ENCODE results near the gene RUNX1.

DNA sequence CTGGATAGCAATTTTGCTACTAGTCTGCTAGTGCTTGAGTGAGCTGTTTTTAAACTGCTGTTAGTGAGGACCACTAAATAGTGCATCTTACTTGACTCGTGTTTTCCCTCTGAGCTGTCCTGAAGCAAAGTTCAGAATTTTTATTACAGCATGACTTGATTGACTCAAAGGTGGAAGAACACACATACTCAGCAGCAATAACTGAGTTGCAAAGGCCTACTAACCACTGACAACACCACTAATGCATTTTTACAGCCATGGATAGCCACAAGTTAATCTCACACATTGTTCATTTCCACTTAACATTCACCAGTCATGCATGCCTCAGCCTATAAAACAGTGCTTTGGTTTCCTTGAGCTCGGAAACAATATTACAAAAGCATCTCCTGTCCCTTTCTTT, 148.7 kb downstream of the RUNX1 start:
- TF ChIP-seq, protein P1, sequence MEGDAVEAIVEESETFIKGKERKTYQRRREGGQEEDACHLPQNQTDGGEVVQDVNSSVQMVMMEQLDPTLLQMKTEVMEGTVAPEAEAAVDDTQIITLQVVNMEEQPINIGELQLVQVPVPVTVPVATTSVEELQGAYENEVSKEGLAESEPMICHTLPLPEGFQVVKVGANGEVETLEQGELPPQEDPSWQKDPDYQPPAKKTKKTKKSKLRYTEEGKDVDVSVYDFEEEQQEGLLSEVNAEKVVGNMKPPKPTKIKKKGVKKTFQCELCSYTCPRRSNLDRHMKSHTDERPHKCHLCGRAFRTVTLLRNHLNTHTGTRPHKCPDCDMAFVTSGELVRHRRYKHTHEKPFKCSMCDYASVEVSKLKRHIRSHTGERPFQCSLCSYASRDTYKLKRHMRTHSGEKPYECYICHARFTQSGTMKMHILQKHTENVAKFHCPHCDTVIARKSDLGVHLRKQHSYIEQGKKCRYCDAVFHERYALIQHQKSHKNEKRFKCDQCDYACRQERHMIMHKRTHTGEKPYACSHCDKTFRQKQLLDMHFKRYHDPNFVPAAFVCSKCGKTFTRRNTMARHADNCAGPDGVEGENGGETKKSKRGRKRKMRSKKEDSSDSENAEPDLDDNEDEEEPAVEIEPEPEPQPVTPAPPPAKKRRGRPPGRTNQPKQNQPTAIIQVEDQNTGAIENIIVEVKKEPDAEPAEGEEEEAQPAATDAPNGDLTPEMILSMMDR (conservative IDR thresholded peaks at IDR 0.05; ENCODE audit: low read depth, low read length), result no peak
- no peak for TF ChIP-seq EZH2 (IDR thresholded peaks at IDR 0.05; ENCODE audit: borderline replicate concordance, low read depth, low read length, poor library complexity, severe bottlenecking)

Data from A673 (cell line).